HCT116 (cell line): Measurements from ENCODE around the gene PRM3. TPM values are rescaled to one million over a fixed set of nuclear protein-coding genes. Genes with fewer than 3 reads are reported as not detected.

ENCODE experiments used
- ATAC-seq: fragments of 200-7000 bp; cut with Tn5 transposase; 2 replicates; pipeline ENCODE4 v1.9.1; 2020; ENCODE audit warnings: mild to moderate bottlenecking, moderate library complexity
- BruUV-seq: library from RNA; stranded (reverse); fragments of 400-500 nt; replicated peaks from 2 replicates; lab custom pipeline; 2021; lab: Mats Ljungman, UMichigan
- CTCF ChIA-PET: fragments of 300-600 bp; sonication (Branson Sonifier 250); formaldehyde crosslinking; loops from one replicate; lab custom pipeline; 2021; ENCODE audit warnings: antibody characterized with exemption; lab: Charles Lee
- POLR2A ChIA-PET: fragments of 300-600, 350-600 bp; sonication (Branson Sonifier 250); formaldehyde crosslinking; loops from one replicate; lab custom pipeline; 2021; ENCODE audit warnings: antibody characterized with exemption; lab: Charles Lee
- RAD21 ChIA-PET, 2 experiments: fragments of 300-600 bp; sonication (Branson Sonifier 250); formaldehyde crosslinking; loops; one replicate each; lab custom pipeline; 2023; ENCODE audit warnings: low total read pairs in 2 of 2; ENCODE audit not compliant: uncharacterized antibody in 2 of 2, unreplicated experiment in 2 of 2, low non-redundant PET in 1 of 2; lab: Charles Lee
- DNase-seq: peaks from one replicate; pipeline ENCODE4 v3.0.0-alpha.2; 2010; ENCODE audit warnings: low read depth, low spot score
- H2AFZ ChIP-seq: fragments of 200-600 bp; shearing (Covaris generic), sonication (generic); 2 replicates; pipeline ENCODE4 v1.6.1; 2017; ENCODE audit warnings: low read depth, mixed run types, mixed read lengths, antibody characterized with exemption, low read length; ENCODE audit not compliant: poor library complexity, severe bottlenecking
- H3K27ac ChIP-seq: 2 replicates; pipeline ENCODE4 v1.5.1; 2012; ENCODE audit warnings: low read depth, low read length
- H3K27me3 ChIP-seq: fragments of 200-600 bp; sonication (generic); 2 replicates; pipeline ENCODE4 v1.6.1; 2016; ENCODE audit warnings: mixed run types, low read length, mixed read lengths; ENCODE audit not compliant: insufficient read depth
- H3K36me3 ChIP-seq, 2 experiments: fragments of 200-500 bp in 1 of 2; fragments of 200-600 bp in 1 of 2; sonication (Bioruptor generic) in 1 of 2; sonication (generic) in 1 of 2; 2 replicates each; pipeline versions ENCODE4 v1.5.1 to v1.6.1; 2014 to 2016; ENCODE audit warnings: low read length in 2 of 2, inconsistent platforms in 1 of 2, mixed read lengths in 1 of 2, mixed run types in 1 of 2; ENCODE audit not compliant: insufficient read depth in 2 of 2, control insufficient read depth in 1 of 2
- H3K4me1 ChIP-seq, 2 experiments: fragments of 200-600 bp in 1 of 2; sonication (generic) in 1 of 2; 2 replicates each; pipeline versions ENCODE4 v1.5.1 to v1.6.1; 2012 to 2017; ENCODE audit warnings: low read length in 2 of 2, inconsistent platforms in 1 of 2, mild to moderate bottlenecking in 1 of 2, mixed read lengths in 1 of 2, mixed run types in 1 of 2, moderate library complexity in 1 of 2; ENCODE audit not compliant: insufficient read depth in 2 of 2, control insufficient read depth in 1 of 2
- H3K4me2 ChIP-seq: fragments of 200-600 bp; sonication (generic); 2 replicates; pipeline ENCODE4 v1.6.1; 2017; ENCODE audit warnings: mixed run types, low read length, mixed read lengths
- H3K4me3 ChIP-seq, 2 experiments: fragments of 200-600 bp in 1 of 2; sonication (generic) in 1 of 2; replicated peaks in 1 of 2; 2 replicates each; pipeline ENCODE4 v1.5.1; 2011 to 2016; ENCODE audit warnings: low read length in 2 of 2, control low read depth in 1 of 2, low read depth in 1 of 2, mild to moderate bottlenecking in 1 of 2, mixed read lengths in 1 of 2, mixed run types in 1 of 2
- H3K79me2 ChIP-seq: fragments of 200-600 bp; sonication (generic); 2 replicates; pipeline ENCODE4 v1.6.1; 2017; ENCODE audit warnings: mild to moderate bottlenecking, mixed run types, low read length, moderate library complexity, mixed read lengths; ENCODE audit not compliant: insufficient read depth
- H3K9ac ChIP-seq: fragments of 200-600 bp; sonication (generic); 2 replicates; pipeline ENCODE4 v1.6.1; 2016; ENCODE audit warnings: low read length, mixed read lengths
- H3K9me2 ChIP-seq: fragments of 200-600 bp; sonication (generic), shearing (Covaris generic); 2 replicates; pipeline ENCODE4 v1.6.1; 2017; ENCODE audit warnings: mixed run types, mild to moderate bottlenecking, moderate library complexity; ENCODE audit not compliant: insufficient read depth
- H3K9me3 ChIP-seq, 2 experiments: fragments of 200-500 bp in 1 of 2; fragments of 200-600 bp in 1 of 2; sonication (Bioruptor generic) in 1 of 2; sonication (generic) in 1 of 2; 2 replicates each; pipeline ENCODE4 v1.6.1; 2014 to 2017; ENCODE audit warnings: low read length in 2 of 2, mixed read lengths in 2 of 2, inconsistent platforms in 1 of 2, low read depth in 1 of 2, mild to moderate bottlenecking in 1 of 2, mixed run types in 1 of 2, moderate library complexity in 1 of 2; ENCODE audit not compliant: control insufficient read depth in 1 of 2, insufficient read depth in 1 of 2
- H4K20me1 ChIP-seq: fragments of 200-600 bp; sonication (generic), shearing (Covaris generic); 2 replicates; pipeline ENCODE4 v1.6.1; 2017; ENCODE audit warnings: mixed run types, mild to moderate bottlenecking, moderate library complexity; ENCODE audit not compliant: insufficient read depth
- CEBPB ChIP-seq: IDR thresholded peaks from 2 replicates; pipeline ENCODE4 v1.6.1; 2012; ENCODE audit warnings: low read depth
- EZH2 ChIP-seq: fragments of 200-600 bp; sonication (generic); IDR thresholded peaks from 2 replicates; pipeline ENCODE4 v1.6.1; 2017; ENCODE audit warnings: antibody characterized with exemption, mixed run types
- FOSL1 ChIP-seq: IDR thresholded peaks from 2 replicates; pipeline ENCODE4 v1.6.1; 2012; ENCODE audit warnings: low read depth
- JUND ChIP-seq: IDR thresholded peaks from 2 replicates; pipeline ENCODE4 v1.6.1; 2012
- POLR2AphosphoS5 ChIP-seq: IDR thresholded peaks from 2 replicates; pipeline ENCODE4 v1.6.1; 2011; ENCODE audit warnings: mild to moderate bottlenecking, low read depth, low read length, moderate library complexity
- RAD21 ChIP-seq: IDR thresholded peaks from 2 replicates; pipeline ENCODE4 v1.6.1; 2012; ENCODE audit warnings: low read depth, mild to moderate bottlenecking
- SIN3A ChIP-seq: IDR thresholded peaks from 2 replicates; pipeline ENCODE4 v1.6.1; 2012; ENCODE audit warnings: low read depth
- SP1 ChIP-seq: IDR thresholded peaks from 2 replicates; pipeline ENCODE4 v1.6.1; 2012; ENCODE audit warnings: low read depth
- YY1 ChIP-seq: IDR thresholded peaks from 2 replicates; pipeline ENCODE4 v1.6.1; 2011; ENCODE audit warnings: low read length, low read depth, moderate library complexity, mild to moderate bottlenecking; ENCODE audit not compliant: insufficient replicate concordance; ENCODE audit errors: extremely low read depth
- ZFX ChIP-seq: fragments of 450-650 bp; IDR thresholded peaks from 2 replicates; pipeline ENCODE4 v1.6.1; 2017
- ZNF274 ChIP-seq: fragments of 200-500 bp; sonication (Bioruptor generic); IDR thresholded peaks from 2 replicates; pipeline ENCODE4 v1.6.1; 2014; ENCODE audit warnings: mild to moderate bottlenecking, low read depth, low read length, inconsistent platforms
- intact Hi-C: fragments of 100-400 bp; cut with micrococcal nuclease; formaldehyde crosslinking; loops from 2 replicates; pipeline ENCODE4 v1.10.0; 2022
- total RNA-seq: library from RNA; stranded (reverse); gene quantifications from one replicate; pipeline ENCODE4 v1.2.1, GENCODE V29; 2021; ENCODE audit not compliant: unreplicated experiment
- TF ChIP-seq, protein P1 (sequence below): IDR thresholded peaks from 2 replicates; pipeline ENCODE4 v1.6.1; 2012
- TF ChIP-seq, protein P2 (sequence below): IDR thresholded peaks from 2 replicates; pipeline ENCODE4 v1.6.1; 2012
- TF ChIP-seq, protein P3 (sequence below), 3 experiments: fragments of 200-600 bp in 1 of 3; sonication (generic) in 1 of 3; IDR thresholded peaks in 2 of 3; conservative IDR thresholded peaks in 1 of 3; 2 replicates each; pipeline ENCODE4 v1.5.1; 2012 to 2017; ENCODE audit warnings: low read depth in 2 of 3, low read length in 2 of 3, antibody characterized with exemption in 1 of 3, borderline replicate concordance in 1 of 3, control low read depth in 1 of 3, mild to moderate bottlenecking in 1 of 3, mixed read lengths in 1 of 3, mixed run types in 1 of 3, moderate library complexity in 1 of 3; ENCODE audit not compliant: insufficient read depth in 1 of 3

The PRM3 gene
- total RNA-seq, 1 experiment from 2014 or later: not detected

DNA sequence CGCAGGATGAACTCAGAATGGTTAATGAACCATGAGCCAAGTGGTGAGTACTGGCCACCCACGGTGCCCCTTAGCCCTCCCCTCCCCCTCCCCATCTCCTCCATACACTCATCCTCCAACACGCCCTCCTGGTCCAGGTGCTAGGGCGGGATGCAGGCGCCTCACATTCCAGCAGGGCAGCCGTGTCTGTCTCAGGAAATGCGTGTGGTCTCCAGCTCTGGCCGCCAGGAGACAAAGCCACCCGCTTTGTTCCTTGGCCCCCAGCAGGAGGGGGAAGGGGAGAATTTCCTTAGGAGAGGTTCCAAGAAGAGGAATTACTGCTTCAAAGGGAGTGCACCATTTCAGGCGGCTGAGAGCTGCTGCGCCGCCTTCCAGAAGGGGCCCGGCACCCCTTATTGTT is 42.1 kb upstream of the PRM3 start:
- H3K79me2 ChIP-seq: no peaks in the 10 kb centered on the region
- no peaks in the 10 kb centered on the region for H4K20me1 ChIP-seq
- no peak overlapping the region for H3K9ac ChIP-seq
- H3K4me2 ChIP-seq: no peak overlapping the region
- no peaks in the 10 kb centered on the region for H3K27me3 ChIP-seq
- DNase-seq: no peak
- no peaks in the 10 kb centered on the region for H3K9me2 ChIP-seq
- no peak overlapping the region for H3K4me3 ChIP-seq
- no peaks in the 10 kb centered on the region for H3K9me3 ChIP-seq
- no peaks in the 10 kb centered on the region for H3K36me3 ChIP-seq
- peaks cover 46 to 50% of the 10 kb centered on the region in 2 experiments for H3K4me1 ChIP-seq
- intact Hi-C loops: no loop called here
- TF ChIP-seq RAD21 (no peak), POLR2AphosphoS5 (no peak), ZFX (no peak), FOSL1 (no peak), SP1 (no peak), CEBPB (no peak)
- TF ChIP-seq, protein P1, sequence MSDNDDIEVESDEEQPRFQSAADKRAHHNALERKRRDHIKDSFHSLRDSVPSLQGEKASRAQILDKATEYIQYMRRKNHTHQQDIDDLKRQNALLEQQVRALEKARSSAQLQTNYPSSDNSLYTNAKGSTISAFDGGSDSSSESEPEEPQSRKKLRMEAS: no peak
- TF ChIP-seq, protein P2, sequence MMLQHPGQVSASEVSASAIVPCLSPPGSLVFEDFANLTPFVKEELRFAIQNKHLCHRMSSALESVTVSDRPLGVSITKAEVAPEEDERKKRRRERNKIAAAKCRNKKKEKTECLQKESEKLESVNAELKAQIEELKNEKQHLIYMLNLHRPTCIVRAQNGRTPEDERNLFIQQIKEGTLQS: no peak
- H2AFZ ChIP-seq: no peak overlapping the region
- no TSS peak for BruUV-seq
- ATAC-seq: no peak
- H3K27ac ChIP-seq: no peak overlapping the region
- CTCF ChIA-PET: no interaction called here
- RAD21 ChIA-PET: interaction anchor here in 1 of 2 experiments (0.6 kb wide), 1 partner anchor 19 kb away, joined by 5 read pairs; no protein-coding TSS in a partner anchor
- POLR2A ChIA-PET: no interaction called here

DNA sequence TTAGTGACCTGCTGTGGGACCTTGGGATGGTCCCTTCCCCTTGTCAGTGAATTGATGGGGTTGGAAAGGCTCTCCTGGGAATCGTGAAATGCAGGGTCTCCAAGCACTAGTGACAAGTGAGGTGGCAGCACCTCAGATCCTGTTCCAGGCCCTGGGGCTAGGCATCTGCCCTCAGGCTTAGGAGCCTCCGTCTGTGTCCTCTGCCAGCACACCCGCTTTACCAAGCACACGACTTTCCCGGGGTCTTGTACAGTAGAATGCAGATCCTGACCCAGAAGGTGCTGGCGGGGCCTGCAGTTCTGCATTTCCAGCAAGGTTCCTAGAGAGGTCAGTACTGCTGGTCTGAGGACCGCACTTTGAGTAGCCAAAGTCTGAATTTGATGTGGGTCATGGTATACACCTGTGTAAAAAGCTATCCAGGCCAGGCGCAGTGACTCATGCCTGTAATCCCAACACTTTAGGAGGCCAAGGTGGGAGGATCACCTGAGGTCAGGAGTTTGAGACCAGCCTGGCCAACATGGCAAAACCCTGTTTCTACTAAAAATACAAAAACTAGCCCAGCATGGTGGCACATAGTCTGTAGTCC is 41.0 kb upstream of the PRM3 start:
- no TSS peak for BruUV-seq
- POLR2A ChIA-PET: no interaction called here
- Histone ChIP-seq H3K9me2 (no peaks in the 10 kb centered on the region), H2AFZ (no peak overlapping the region), H3K9ac (no peak overlapping the region), H3K4me3 (no peak overlapping the region), H3K4me1 (peaks cover 39 to 42% of the 10 kb centered on the region in 2 experiments), H3K4me2 (0 out of 2 replicates have a peak overlapping the region, but pooled peaks have one; percentile 7), H3K27ac (no peak overlapping the region), H3K27me3 (no peaks in the 10 kb centered on the region), H3K36me3 (no peaks in the 10 kb centered on the region), H4K20me1 (no peaks in the 10 kb centered on the region), H3K9me3 (no peaks in the 10 kb centered on the region), H3K79me2 (no peaks in the 10 kb centered on the region)
- no peak for DNase-seq
- CTCF ChIA-PET: no interaction called here
- intact Hi-C loops: no loop called here
- ATAC-seq: no peak
- RAD21 ChIA-PET: no interaction called here
- TF ChIP-seq, protein P2: no peak
- TF ChIP-seq FOSL1: no peak
- no peak for TF ChIP-seq RAD21
- TF ChIP-seq JUND: no peak
- no peak for TF ChIP-seq YY1
- TF ChIP-seq ZNF274: no peak
- no peak for TF ChIP-seq CEBPB
- TF ChIP-seq, protein P3, sequence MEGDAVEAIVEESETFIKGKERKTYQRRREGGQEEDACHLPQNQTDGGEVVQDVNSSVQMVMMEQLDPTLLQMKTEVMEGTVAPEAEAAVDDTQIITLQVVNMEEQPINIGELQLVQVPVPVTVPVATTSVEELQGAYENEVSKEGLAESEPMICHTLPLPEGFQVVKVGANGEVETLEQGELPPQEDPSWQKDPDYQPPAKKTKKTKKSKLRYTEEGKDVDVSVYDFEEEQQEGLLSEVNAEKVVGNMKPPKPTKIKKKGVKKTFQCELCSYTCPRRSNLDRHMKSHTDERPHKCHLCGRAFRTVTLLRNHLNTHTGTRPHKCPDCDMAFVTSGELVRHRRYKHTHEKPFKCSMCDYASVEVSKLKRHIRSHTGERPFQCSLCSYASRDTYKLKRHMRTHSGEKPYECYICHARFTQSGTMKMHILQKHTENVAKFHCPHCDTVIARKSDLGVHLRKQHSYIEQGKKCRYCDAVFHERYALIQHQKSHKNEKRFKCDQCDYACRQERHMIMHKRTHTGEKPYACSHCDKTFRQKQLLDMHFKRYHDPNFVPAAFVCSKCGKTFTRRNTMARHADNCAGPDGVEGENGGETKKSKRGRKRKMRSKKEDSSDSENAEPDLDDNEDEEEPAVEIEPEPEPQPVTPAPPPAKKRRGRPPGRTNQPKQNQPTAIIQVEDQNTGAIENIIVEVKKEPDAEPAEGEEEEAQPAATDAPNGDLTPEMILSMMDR (IDR thresholded peaks at IDR 0.05 in 2 of 3, conservative IDR thresholded peaks at IDR 0.05 in 1 of 3; ENCODE audit: borderline replicate concordance in 1 of 3, insufficient read depth in 1 of 3, low read depth in 2 of 3, low read length in 2 of 3): no peak
- no peak for TF ChIP-seq EZH2
- TF ChIP-seq, protein P1: no peak
- TF ChIP-seq SIN3A: no peak
- TF ChIP-seq ZFX: no peak
